Measurements from ENCODE around the gene NEDD8. TPM values are rescaled to one million over a fixed set of nuclear protein-coding genes. Genes with fewer than 3 reads are reported as not detected.
"Not testable (repeated sequence)": the region's sequence is repeated elsewhere in the genome, so short reads cannot be mapped to it uniquely, and the experiment has no call there.

NEDD8 gene
- total and polyA plus RNA-seq, 9 donors = 69.7 to 301 (median 134) TPM

- Histone ChIP-seq H3K4me3 (no peak overlapping the region), H3K27me3 (no peaks in the 10 kb centered on the region), H3K9me3 (no peaks in the 10 kb centered on the region), H3K36me3 (no peaks in the 10 kb centered on the region), H3K4me1 (ENCODE audit: insufficient read depth) (no peaks in the 10 kb centered on the region), H3K27ac (no peak overlapping the region)
- intact Hi-C loops (cut with DNase I) = no loop called here
- peak in 1 of 5 donors; percentile 15 for DNase-seq
- WGBS, 3 donors = 71 to 81% (median 71%) methylated on average over 13 of the region's 13 CpGs
- TF ChIP-seq CTCF (IDR thresholded peaks at IDR 0.05) (no peak), POLR2A (IDR thresholded peaks at IDR 0.05) (no peak), EP300 (IDR thresholded peaks at IDR 0.05) (no peak)
These were observed 17.3 kb upstream of the NEDD8 start for GRCh38 chr14:24249230-24250021.

GRCh38 chr14:24247422-24247821, 15.3 kb upstream of the NEDD8 start:
- 73 to 75% (median 74%) methylated on average over 7 of the region's 7 CpGs for WGBS, 3 donors
- Histone ChIP-seq H3K27ac (no peak overlapping the region), H3K4me3 (no peak overlapping the region), H3K4me1 (ENCODE audit: insufficient read depth) (peaks cover 2% of the 10 kb centered on the region), H3K36me3 (no peaks in the 10 kb centered on the region), H3K9me3 (no peaks in the 10 kb centered on the region), H3K27me3 (no peaks in the 10 kb centered on the region)
- intact Hi-C loops (cut with DNase I) = no loop called here
- no peak for TF ChIP-seq POLR2A (IDR thresholded peaks at IDR 0.05)
- no peak for TF ChIP-seq CTCF (IDR thresholded peaks at IDR 0.05)
- no peak for TF ChIP-seq EP300 (IDR thresholded peaks at IDR 0.05)
- DNase-seq = peak in 1 of 5 donors; percentile 11

- Histone ChIP-seq H3K27ac (no peak overlapping the region), H3K4me3 (no peak overlapping the region), H3K4me1 (ENCODE audit: insufficient read depth) (peaks cover 2% of the 10 kb centered on the region), H3K36me3 (no peaks in the 10 kb centered on the region), H3K9me3 (no peaks in the 10 kb centered on the region), H3K27me3 (no peaks in the 10 kb centered on the region)
- TF ChIP-seq POLR2A (IDR thresholded peaks at IDR 0.05) (no peak), EP300 (IDR thresholded peaks at IDR 0.05) (no peak), CTCF (IDR thresholded peaks at IDR 0.05) (no peak)
- intact Hi-C loops (cut with DNase I) = no loop called here
- DNase-seq = no peak
- WGBS, 3 donors = 81 to 94% (median 85%) methylated on average over 3 of the region's 3 CpGs
These were observed 14.6 kb upstream of the NEDD8 start for GRCh38 chr14:24246765-24247212.

GRCh38 chr14:24245350-24245749, 13.2 kb upstream of the NEDD8 start:
- H3K4me1 ChIP-seq (ENCODE audit: insufficient read depth); H3K27ac ChIP-seq; H3K27me3 ChIP-seq; H3K9me3 ChIP-seq; H3K36me3 ChIP-seq; H3K4me3 ChIP-seq; intact Hi-C loops (cut with DNase I): not testable (repeated sequence)
- WGBS, 3 donors = 85 to 93% (median 91%) methylated on average over 11 of the region's 11 CpGs
- peak in 1 of 5 donors; percentile 13 for DNase-seq

- DNase-seq = peak in 1 of 5 donors; percentile 51
- Histone ChIP-seq H3K27me3 (no peaks in the 10 kb centered on the region), H3K9me3 (no peaks in the 10 kb centered on the region), H3K27ac (peak overlapping the region; percentile 92 to 96), H3K4me3 (peak overlapping the region; percentile 91), H3K4me1 (ENCODE audit: insufficient read depth) (peaks cover 7% of the 10 kb centered on the region), H3K36me3 (no peaks in the 10 kb centered on the region)
- TF ChIP-seq CTCF (IDR thresholded peaks at IDR 0.05) (no peak), POLR2A (IDR thresholded peaks at IDR 0.05) (no peak), EP300 (IDR thresholded peaks at IDR 0.05) (no peak)
- 57 to 63% (median 62%) methylated on average over 10 of the region's 10 CpGs for WGBS, 3 donors
- intact Hi-C loops (cut with DNase I) = loop anchor here in 3 of 4 donors (5.0 kb wide), 4 partner anchors 54 to 189 kb away; partner anchors contain the start of genes CIDEB (in 1 of the 3), DHRS1 (in 1 of the 3), LTB4R (in 1 of the 3) and LTB4R2 (in 1 of the 3)
These were observed 11.2 kb upstream of the NEDD8 start for GRCh38 chr14:24243336-24243836.
